Keratinocyte (primary cell): ENCODE data around the gene ORM2. TPM values are rescaled to one million over a fixed set of nuclear protein-coding genes. Genes with fewer than 3 reads are reported as not detected.
"Not testable (repeated sequence)": the region's sequence is repeated elsewhere in the genome, so short reads cannot be mapped to it uniquely, and the experiment has no call there.

Experiments used
- DNase-seq: peaks from one replicate; pipeline ENCODE4 v3.0.0-alpha.2; 2011; ENCODE audit warnings: low read depth, missing footprints, low spot score
- FAIRE-seq: peaks from 2 replicates; lab custom pipeline; 2011; peaks lifted over from hg19 to GRCh38; lab: Jason Lieb, UNC
- H2AFZ ChIP-seq: 2 replicates; pipeline ENCODE4 v1.6.0; 2012; ENCODE audit warnings: low read length, control low read depth, inconsistent platforms; ENCODE audit not compliant: control insufficient read depth
- H3K27ac ChIP-seq: 2 replicates; pipeline ENCODE4 v1.5.1; 2011; ENCODE audit warnings: low read length; ENCODE audit not compliant: control insufficient read depth, insufficient read depth
- H3K27me3 ChIP-seq: 3 replicates; pipeline ENCODE4 v1.6.0; 2011; ENCODE audit warnings: low read length; ENCODE audit not compliant: control insufficient read depth, insufficient read depth; ENCODE audit errors: extremely low read depth
- H3K36me3 ChIP-seq, 2 experiments: 2 replicates in 1 of 2; 3 replicates in 1 of 2; pipeline ENCODE4 v1.5.1; 2011; ENCODE audit warnings: low read length in 2 of 2, mild to moderate bottlenecking in 1 of 2; ENCODE audit not compliant: control insufficient read depth in 2 of 2, insufficient read depth in 2 of 2; ENCODE audit errors: extremely low read depth in 1 of 2
- H3K4me1 ChIP-seq: 3 replicates; pipeline ENCODE4 v1.5.1; 2011; ENCODE audit warnings: low read length; ENCODE audit not compliant: control insufficient read depth, insufficient read depth; ENCODE audit errors: extremely low read depth
- H3K4me2 ChIP-seq: 3 replicates; pipeline ENCODE4 v1.6.0; 2011; ENCODE audit warnings: low read depth, low read length; ENCODE audit not compliant: control insufficient read depth, insufficient read depth; ENCODE audit errors: extremely low read depth
- H3K4me3 ChIP-seq, 3 experiments: fragments of 200-600 bp in 1 of 3; sonication (generic) in 1 of 3; 2 replicates in 2 of 3; 3 replicates in 1 of 3; pipeline ENCODE4 v1.5.1; 2011 to 2016; ENCODE audit warnings: low read length in 3 of 3, mild to moderate bottlenecking in 3 of 3, control low read depth in 2 of 3, inconsistent platforms in 1 of 3, low read depth in 1 of 3, mixed read lengths in 1 of 3, mixed run types in 1 of 3, moderate library complexity in 1 of 3; ENCODE audit not compliant: control insufficient read depth in 2 of 3, insufficient read depth in 2 of 3; ENCODE audit errors: extremely low read depth in 1 of 3
- H3K79me2 ChIP-seq: 2 replicates; pipeline ENCODE4 v1.6.0; 2012; ENCODE audit warnings: low read length; ENCODE audit not compliant: control insufficient read depth, insufficient read depth
- H3K9ac ChIP-seq: 3 replicates; pipeline ENCODE4 v1.6.0; 2011; ENCODE audit warnings: low read length; ENCODE audit not compliant: control insufficient read depth, insufficient read depth; ENCODE audit errors: extremely low read depth
- H3K9me1 ChIP-seq: 3 replicates; pipeline ENCODE4 v1.6.0; 2011; ENCODE audit warnings: low read length; ENCODE audit not compliant: control insufficient read depth, insufficient read depth; ENCODE audit errors: extremely low read depth
- H3K9me3 ChIP-seq: 2 replicates; pipeline ENCODE4 v1.5.1; 2012; ENCODE audit warnings: low read depth, low read length; ENCODE audit not compliant: control insufficient read depth
- H4K20me1 ChIP-seq: 3 replicates; pipeline ENCODE4 v1.6.0; 2011; ENCODE audit warnings: low read length; ENCODE audit not compliant: control insufficient read depth, insufficient read depth; ENCODE audit errors: extremely low read depth
- EZH2 ChIP-seq: IDR thresholded peaks from one replicate; pipeline ENCODE4 v1.6.1; 2012; ENCODE audit warnings: inconsistent platforms, mild to moderate bottlenecking, low read length, moderate library complexity
- dilution Hi-C: fragments of 300-500 bp; cut with MboI; formaldehyde crosslinking; loops from one replicate; pipeline ENCODE4 v1.7.0; 2020; ENCODE audit warnings: low sequenced_read_pairs; ENCODE audit not compliant: extremely low pct_ligation_motif_present
- polyA plus RNA-seq, 5 experiments: library from polyadenylated mRNA; depleted of rRNA in 3 of 5; stranded (reverse) in 3 of 5; stranded (forward) in 1 of 5; unstranded in 1 of 5; fragments of >200 nt; gene quantifications; 1 replicate in 1 of 5; 2 replicates in 3 of 5; 3 replicates in 1 of 5; pipeline versions ENCODE4 v1.2.1 to v1.2.3, GENCODE V29; 2011 to 2012; ENCODE audit warnings: missing spikeins in 2 of 5, low read depth in 1 of 5, low replicate concordance in 1 of 5
- TF ChIP-seq, protein P1 (sequence below), 3 experiments: IDR thresholded peaks in 1 of 3; conservative IDR thresholded peaks in 1 of 3; optimal IDR thresholded peaks in 1 of 3; 2 replicates in 2 of 3; 3 replicates in 1 of 3; pipeline versions ENCODE3 to v1.5.1; 2011; ENCODE audit warnings: low read length in 3 of 3, mild to moderate bottlenecking in 3 of 3, moderate library complexity in 2 of 3, control low read depth in 1 of 3, inconsistent platforms in 1 of 3; ENCODE audit not compliant: insufficient read depth in 2 of 3; ENCODE audit errors: extremely low read depth in 1 of 3

The ORM2 gene
- polyA plus RNA-seq, 1 donor (not counting 4 experiments of a cell fraction or from before 2014, with no cell fraction given): not detected

DNA sequence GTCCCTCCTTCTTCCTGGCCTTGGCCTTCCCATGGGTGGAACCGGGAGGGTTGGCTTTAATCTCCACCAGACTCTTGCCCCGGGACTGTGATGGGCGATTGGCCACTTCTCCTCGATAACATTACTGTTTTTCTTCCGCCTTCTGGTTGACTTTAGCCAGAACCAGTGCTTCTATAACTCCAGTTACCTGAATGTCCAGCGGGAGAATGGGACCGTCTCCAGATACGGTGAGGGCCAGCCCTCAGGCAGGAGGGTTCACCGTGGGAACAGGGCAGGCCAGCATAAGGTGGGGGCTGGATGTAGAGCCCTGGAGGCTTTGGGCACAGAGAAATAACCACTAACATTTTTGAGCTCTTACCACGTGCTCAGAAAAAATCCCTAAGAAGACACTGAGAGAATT lies 967 bp downstream of the ORM2 start:
- no peaks in the 10 kb centered on the region for H3K36me3 ChIP-seq
- no peak overlapping the region for H3K27ac ChIP-seq
- TF ChIP-seq EZH2: no peak
- TF ChIP-seq, protein P1, sequence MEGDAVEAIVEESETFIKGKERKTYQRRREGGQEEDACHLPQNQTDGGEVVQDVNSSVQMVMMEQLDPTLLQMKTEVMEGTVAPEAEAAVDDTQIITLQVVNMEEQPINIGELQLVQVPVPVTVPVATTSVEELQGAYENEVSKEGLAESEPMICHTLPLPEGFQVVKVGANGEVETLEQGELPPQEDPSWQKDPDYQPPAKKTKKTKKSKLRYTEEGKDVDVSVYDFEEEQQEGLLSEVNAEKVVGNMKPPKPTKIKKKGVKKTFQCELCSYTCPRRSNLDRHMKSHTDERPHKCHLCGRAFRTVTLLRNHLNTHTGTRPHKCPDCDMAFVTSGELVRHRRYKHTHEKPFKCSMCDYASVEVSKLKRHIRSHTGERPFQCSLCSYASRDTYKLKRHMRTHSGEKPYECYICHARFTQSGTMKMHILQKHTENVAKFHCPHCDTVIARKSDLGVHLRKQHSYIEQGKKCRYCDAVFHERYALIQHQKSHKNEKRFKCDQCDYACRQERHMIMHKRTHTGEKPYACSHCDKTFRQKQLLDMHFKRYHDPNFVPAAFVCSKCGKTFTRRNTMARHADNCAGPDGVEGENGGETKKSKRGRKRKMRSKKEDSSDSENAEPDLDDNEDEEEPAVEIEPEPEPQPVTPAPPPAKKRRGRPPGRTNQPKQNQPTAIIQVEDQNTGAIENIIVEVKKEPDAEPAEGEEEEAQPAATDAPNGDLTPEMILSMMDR (optimal IDR thresholded peaks at IDR 0.05 in 1 of 3, IDR thresholded peaks at IDR 0.05 in 1 of 3, conservative IDR thresholded peaks at IDR 0.05 in 1 of 3; ENCODE audit: extremely low read depth in 1 of 3, insufficient read depth in 2 of 3, low read length in 3 of 3): no peak
- no peaks in the 10 kb centered on the region for H4K20me1 ChIP-seq
- no peak overlapping the region for H3K4me3 ChIP-seq
- no peaks in the 10 kb centered on the region for H3K79me2 ChIP-seq
- no peak for DNase-seq
- H3K4me1 ChIP-seq: no peaks in the 10 kb centered on the region
- H3K9ac ChIP-seq: no peak overlapping the region
- dilution Hi-C loops: no loop called here
- no peak overlapping the region for H2AFZ ChIP-seq
- H3K4me2 ChIP-seq: no peak overlapping the region
- H3K9me1 ChIP-seq: no peaks in the 10 kb centered on the region
- H3K9me3 ChIP-seq: no peaks in the 10 kb centered on the region
- no peaks in the 10 kb centered on the region for H3K27me3 ChIP-seq
- no peak for FAIRE-seq

GRCh38 chr9:114331229-114332195 lies 1.8 kb downstream of the ORM2 start:
- H3K27me3 ChIP-seq, FAIRE-seq, H3K9ac ChIP-seq, H3K27ac ChIP-seq, H3K79me2 ChIP-seq, dilution Hi-C loops, H3K4me1 ChIP-seq, H3K4me2 ChIP-seq, H3K36me3 ChIP-seq, DNase-seq, H3K9me3 ChIP-seq, H3K4me3 ChIP-seq, H3K9me1 ChIP-seq, H2AFZ ChIP-seq, H4K20me1 ChIP-seq: not testable (repeated sequence)

GRCh38 chr9:114332474-114333040 lies 2.9 kb downstream of the ORM2 start:
- dilution Hi-C loops, H3K9me1 ChIP-seq, H2AFZ ChIP-seq, H3K36me3 ChIP-seq, H3K9ac ChIP-seq, H3K4me1 ChIP-seq, DNase-seq, H3K27me3 ChIP-seq, H3K4me3 ChIP-seq, H3K4me2 ChIP-seq, H4K20me1 ChIP-seq, FAIRE-seq, H3K27ac ChIP-seq, H3K9me3 ChIP-seq, H3K79me2 ChIP-seq: not testable (repeated sequence)

GRCh38 chr9:114333718-114334117 lies 4.0 kb downstream of the ORM2 start:
- H4K20me1 ChIP-seq, H3K4me1 ChIP-seq, H3K27me3 ChIP-seq, H3K9ac ChIP-seq, H3K36me3 ChIP-seq, H3K4me2 ChIP-seq, H3K79me2 ChIP-seq, H3K9me1 ChIP-seq, H3K27ac ChIP-seq, DNase-seq, H3K9me3 ChIP-seq, dilution Hi-C loops, FAIRE-seq, H3K4me3 ChIP-seq, H2AFZ ChIP-seq: not testable (repeated sequence)
